ENCODE measurements around the gene CA11. TPM values are rescaled to one million over a fixed set of nuclear protein-coding genes. Genes with fewer than 3 reads are reported as not detected.

The CA11 gene
- total RNA-seq, 3 donors from 2014 or later: 1.8 to 19.9 (median 3.7) TPM

DNA sequence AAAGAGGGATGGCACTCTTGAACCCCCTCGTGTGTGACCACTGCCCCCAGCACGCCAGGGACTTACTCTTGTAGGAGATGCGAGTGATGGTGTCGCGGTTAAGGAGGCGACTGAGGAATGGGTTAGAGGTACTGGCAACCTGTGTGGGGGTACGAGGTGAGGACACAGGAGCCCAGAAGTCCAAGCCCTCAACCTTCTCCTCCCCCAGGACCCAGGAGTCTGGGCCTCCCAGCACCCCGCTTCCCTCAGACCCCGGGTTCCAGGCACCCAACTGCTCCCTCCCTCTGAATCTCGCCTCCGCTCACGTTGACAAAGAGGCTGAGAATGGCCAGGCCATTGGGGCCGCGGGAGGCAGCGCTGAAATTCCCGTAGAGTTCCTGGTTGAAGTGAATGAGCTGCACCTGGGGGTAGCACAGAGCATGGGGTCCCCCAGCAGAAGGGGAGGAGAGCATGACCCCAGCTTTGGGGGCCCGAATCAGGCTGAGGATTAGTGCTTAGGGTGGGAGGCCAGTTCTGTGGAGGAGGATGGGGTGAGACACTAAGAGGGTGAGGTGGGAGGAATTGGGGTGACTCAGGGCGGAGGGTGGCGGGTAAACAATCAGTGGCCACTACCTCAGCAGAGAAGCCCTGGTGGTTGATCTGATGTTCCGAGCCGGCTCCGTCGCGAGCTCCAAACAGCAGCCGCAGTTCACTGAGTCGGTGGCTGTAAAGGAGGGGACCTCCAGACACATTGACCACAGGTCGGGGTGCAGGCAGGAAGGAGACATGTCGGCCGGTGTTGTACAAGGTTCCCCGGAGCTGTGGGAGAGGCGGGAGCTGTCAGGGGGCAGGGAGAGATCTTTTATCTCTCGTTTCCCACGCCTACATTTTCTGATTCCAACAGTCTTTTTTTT lies 6.3 kb downstream of the CA11 start:
- no peak overlapping the region for H3K4me3 ChIP-seq
- H3K9me3 ChIP-seq: no peaks in the 10 kb centered on the region
- no peaks in the 10 kb centered on the region for H3K36me3 ChIP-seq (ENCODE audit: low read depth)
- H3K4me1 ChIP-seq (ENCODE audit: low read depth): peaks cover 13% of the 10 kb centered on the region
- intact Hi-C loops (cut with DNase I, micrococcal nuclease): no loop called here
- TF ChIP-seq, protein P1, sequence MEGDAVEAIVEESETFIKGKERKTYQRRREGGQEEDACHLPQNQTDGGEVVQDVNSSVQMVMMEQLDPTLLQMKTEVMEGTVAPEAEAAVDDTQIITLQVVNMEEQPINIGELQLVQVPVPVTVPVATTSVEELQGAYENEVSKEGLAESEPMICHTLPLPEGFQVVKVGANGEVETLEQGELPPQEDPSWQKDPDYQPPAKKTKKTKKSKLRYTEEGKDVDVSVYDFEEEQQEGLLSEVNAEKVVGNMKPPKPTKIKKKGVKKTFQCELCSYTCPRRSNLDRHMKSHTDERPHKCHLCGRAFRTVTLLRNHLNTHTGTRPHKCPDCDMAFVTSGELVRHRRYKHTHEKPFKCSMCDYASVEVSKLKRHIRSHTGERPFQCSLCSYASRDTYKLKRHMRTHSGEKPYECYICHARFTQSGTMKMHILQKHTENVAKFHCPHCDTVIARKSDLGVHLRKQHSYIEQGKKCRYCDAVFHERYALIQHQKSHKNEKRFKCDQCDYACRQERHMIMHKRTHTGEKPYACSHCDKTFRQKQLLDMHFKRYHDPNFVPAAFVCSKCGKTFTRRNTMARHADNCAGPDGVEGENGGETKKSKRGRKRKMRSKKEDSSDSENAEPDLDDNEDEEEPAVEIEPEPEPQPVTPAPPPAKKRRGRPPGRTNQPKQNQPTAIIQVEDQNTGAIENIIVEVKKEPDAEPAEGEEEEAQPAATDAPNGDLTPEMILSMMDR (IDR thresholded peaks at IDR 0.05): no peak
- ATAC-seq: no peak
- peak in 1 of 3 donors; percentile 47 for DNase-seq

GRCh38 chr19:48638831-48639381 lies 7.1 kb downstream of the CA11 start:
- peak; percentile 53 to 72 (median 63) for DNase-seq

GRCh38 chr19:48637948-48638830 lies 7.8 kb downstream of the CA11 start:
- DNase-seq: peak; percentile 80 to 89 (median 86)
- peaks cover 4% of the 10 kb centered on the region for H3K36me3 ChIP-seq (ENCODE audit: low read depth)
- peaks cover 29% of the 10 kb centered on the region for H3K4me1 ChIP-seq (ENCODE audit: low read depth)
- no peaks in the 10 kb centered on the region for H3K9me3 ChIP-seq
- ATAC-seq: peak; percentile 51
- peak overlapping the region; percentile 31 for H3K4me3 ChIP-seq
- intact Hi-C loops (cut with DNase I, micrococcal nuclease): no loop called here
- TF ChIP-seq, protein P1 (IDR thresholded peaks at IDR 0.05): no peak

More at GRCh38 chr19:48638831-48639381, 7.1 kb downstream of the CA11 start:
- Histone ChIP-seq H3K4me1 (ENCODE audit: low read depth) (peaks cover 22% of the 10 kb centered on the region), H3K36me3 (ENCODE audit: low read depth) (peaks cover 4% of the 10 kb centered on the region), H3K9me3 (no peaks in the 10 kb centered on the region), H3K4me3 (no peak overlapping the region)
- intact Hi-C loops (cut with DNase I, micrococcal nuclease): no loop called here
- TF ChIP-seq, protein P1 (IDR thresholded peaks at IDR 0.05): no peak
- ATAC-seq: no peak

DNA sequence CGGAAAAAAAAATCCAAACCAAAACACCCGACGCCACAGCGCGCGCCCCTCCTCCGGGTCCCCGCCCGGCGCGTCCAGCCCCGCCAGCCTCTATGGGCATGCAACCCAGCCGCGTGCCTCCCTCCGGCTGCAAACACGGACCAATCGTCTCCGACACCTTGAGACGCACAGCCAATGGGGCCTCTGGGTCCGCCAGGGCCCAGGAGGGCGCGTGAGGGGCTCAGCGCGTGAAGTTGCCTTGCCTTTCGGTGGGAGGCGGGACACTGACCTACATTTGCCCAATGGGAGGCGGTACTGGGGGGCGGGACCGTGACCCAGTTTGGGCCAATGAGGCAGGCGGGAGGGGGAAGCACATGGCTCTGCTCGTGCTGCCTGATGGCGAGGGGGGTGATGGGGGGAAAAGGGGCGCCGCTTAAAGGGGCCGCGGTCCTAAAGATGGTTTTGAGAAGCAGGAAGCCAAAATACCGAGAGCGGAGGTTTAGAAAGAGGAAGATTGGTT lies 8.5 kb downstream of the CA11 start:
- intact Hi-C loops (cut with DNase I, micrococcal nuclease): no loop called here
- ATAC-seq: peak; percentile 72
- peak overlapping the region; percentile 31 for H3K4me3 ChIP-seq

More for the DNA sequence above, 8.5 kb downstream of the CA11 start:
- Histone ChIP-seq H3K4me1 (ENCODE audit: low read depth) (peaks cover 36% of the 10 kb centered on the region), H3K36me3 (ENCODE audit: low read depth) (peaks cover 4% of the 10 kb centered on the region), H3K9me3 (no peaks in the 10 kb centered on the region)
- peak; percentile 99 to 100 (median 99) for DNase-seq
- TF ChIP-seq, protein P1 (IDR thresholded peaks at IDR 0.05): no peak

Data from mucosa of descending colon (tissue), 3 donors.